Pancreas (tissue), 10 donors: ENCODE measurements around the gene GPR137. TPM values are rescaled to one million over a fixed set of nuclear protein-coding genes. Genes with fewer than 3 reads are reported as not detected.
A peak's percentile ranks its signal among the peaks of the same experiment; 100 is the strongest.

Source experiments
- ATAC-seq, 4 donors: fragments of 200-7000 bp; cut with Tn5 transposase; one replicate each; pipeline versions ENCODE4 v1.8.0 to v1.9.1; 2020; ENCODE audit warnings: mild to moderate bottlenecking in 4 of 4, moderate library complexity in 4 of 4
- DNase-seq, 6 donors: peaks; one replicate each; pipeline ENCODE4 v3.0.0-alpha.2; 2020
- FAIRE-seq: peaks from 2 replicates; lab custom pipeline; 2012; peaks lifted over from hg19 to GRCh38; lab: Jason Lieb, UNC
- H3K27ac ChIP-seq, 4 donors: fragments of 200-600 bp; sonication (generic); 1 replicate in 3 of 4; 2 replicates in 1 of 4; pipeline versions ENCODE4 v1.5.0 to v1.8.0; 2020
- H3K27me3 ChIP-seq, 4 donors: fragments of 200-600 bp; one replicate each; pipeline ENCODE4 v1.8.0; 2021
- H3K36me3 ChIP-seq, 3 donors: fragments of 200-600 bp; sonication (generic) in 1 of 3; one replicate each; pipeline versions ENCODE4 v1.5.0 to v1.8.0; 2020 to 2021
- H3K4me1 ChIP-seq, 3 donors: fragments of 200-600 bp; one replicate each; pipeline ENCODE4 v1.8.0; 2021
- H3K4me3 ChIP-seq, 4 donors: fragments of 200-600 bp; sonication (generic) in 2 of 4; one replicate each; pipeline versions ENCODE4 v1.5.0 to v1.8.0; 2020 to 2021
- H3K9me3 ChIP-seq, 4 donors: fragments of 200-600 bp; one replicate each; pipeline ENCODE4 v1.8.0; 2021
- WGBS, 2 donors: extraction: QIAGEN DNeasy Blood & Tissue Kit; methylation state at CpG; one replicate each; pipeline ENCODE4 v1.1.7; 2013; 5-methylcytosine and 5-hydroxymethylcytosine counted together
- intact Hi-C, 3 donors: fragments of 100-400 bp; cut with DNase I; formaldehyde crosslinking; loops; one replicate each; pipeline versions ENCODE4 v1.11.1 to v1.14.2; 2022
- polyA plus RNA-seq, 2 donors: library from polyadenylated mRNA; stranded (reverse); fragments of 200-250 nt; gene quantifications; one replicate each; pipeline ENCODE4 v1.2.3, GENCODE V29; 2013
- total RNA-seq, 6 donors: library from RNA; stranded (reverse); fragmentation: NEBNext Ultra II Directional in 4 of 6; extraction: Animal tissue kit (Norgen Biotek cat#: 25700) in 4 of 6; gene quantifications; one replicate each; pipeline versions ENCODE4 v1.2.1 to v1.2.4, GENCODE V29; 2021 to 2023
- TF ChIP-seq, protein P1 (sequence below), 4 donors: fragments of 200-600 bp; sonication (generic) in 3 of 4; IDR thresholded peaks; one replicate each; pipeline versions ENCODE4 v1.5.0 to v1.8.0; 2021; ENCODE audit warnings: antibody characterized with exemption in 4 of 4
- donor health status: healthy with polysubstance abuse.
- donor health status: DM: no; HTN: no; CAD: no; lungs with moderate emphysema.
- donor health status: DM: no; HTN: no; CAD: no.
- donor health status: control.
- donor health status: control.
- donor health status: Bipolar disorder and iron deficiency.
- donor health status: DM: yes; HTN: yes; CAD: no.
- donor health status: DM: no; HTN: no; CAD: no.
- donor health status: DM: no; HTN: no; CAD: no.
- donor health status: DM: yes; HTN: yes; CAD: no.

GPR137 gene
- total and polyA plus RNA-seq, 8 donors: 7.1 to 27.9 (median 14.0) TPM

DNA sequence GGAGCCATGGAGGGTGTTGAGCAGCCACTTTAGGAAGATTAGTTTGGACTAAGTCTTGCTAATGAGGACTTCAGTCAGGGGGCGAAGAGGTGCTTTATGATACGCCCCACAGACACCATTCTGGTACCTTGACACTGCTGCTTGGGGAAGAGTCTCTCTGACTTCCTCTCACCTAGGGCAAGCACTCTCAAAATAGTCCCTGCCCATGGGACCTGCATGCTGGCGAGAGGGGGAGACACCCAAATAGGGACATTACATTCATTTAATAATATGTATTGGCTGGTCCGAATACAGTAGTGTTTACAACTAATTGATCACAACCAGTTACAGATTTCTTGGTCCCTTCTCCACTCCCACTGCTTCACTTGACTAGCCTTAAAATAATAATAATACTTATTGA, 10.1 kb downstream of the GPR137 start:
- Histone ChIP-seq H3K27me3 (peaks cover 0 to 23% (median 13%) of the 10 kb centered on the region in 4 donors), H3K27ac (no peak overlapping the region), H3K4me3 (no peak overlapping the region), H3K9me3 (no peaks in the 10 kb centered on the region), H3K36me3 (no peaks in the 10 kb centered on the region), H3K4me1 (peaks cover 10 to 30% (median 18%) of the 10 kb centered on the region in 3 donors)
- WGBS, 2 donors: 90 to 96% methylated on average over 4 of the region's 4 CpGs
- no peak for FAIRE-seq
- no peak for DNase-seq
- intact Hi-C loops: loop anchor here in 2 of 3 donors (10.0 kb wide), 2 partner anchors 91 to 301 kb away; partner anchors contain the start of gene FERMT3 (in 1 of the 2)
- TF ChIP-seq, protein P1, sequence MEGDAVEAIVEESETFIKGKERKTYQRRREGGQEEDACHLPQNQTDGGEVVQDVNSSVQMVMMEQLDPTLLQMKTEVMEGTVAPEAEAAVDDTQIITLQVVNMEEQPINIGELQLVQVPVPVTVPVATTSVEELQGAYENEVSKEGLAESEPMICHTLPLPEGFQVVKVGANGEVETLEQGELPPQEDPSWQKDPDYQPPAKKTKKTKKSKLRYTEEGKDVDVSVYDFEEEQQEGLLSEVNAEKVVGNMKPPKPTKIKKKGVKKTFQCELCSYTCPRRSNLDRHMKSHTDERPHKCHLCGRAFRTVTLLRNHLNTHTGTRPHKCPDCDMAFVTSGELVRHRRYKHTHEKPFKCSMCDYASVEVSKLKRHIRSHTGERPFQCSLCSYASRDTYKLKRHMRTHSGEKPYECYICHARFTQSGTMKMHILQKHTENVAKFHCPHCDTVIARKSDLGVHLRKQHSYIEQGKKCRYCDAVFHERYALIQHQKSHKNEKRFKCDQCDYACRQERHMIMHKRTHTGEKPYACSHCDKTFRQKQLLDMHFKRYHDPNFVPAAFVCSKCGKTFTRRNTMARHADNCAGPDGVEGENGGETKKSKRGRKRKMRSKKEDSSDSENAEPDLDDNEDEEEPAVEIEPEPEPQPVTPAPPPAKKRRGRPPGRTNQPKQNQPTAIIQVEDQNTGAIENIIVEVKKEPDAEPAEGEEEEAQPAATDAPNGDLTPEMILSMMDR (IDR thresholded peaks at IDR 0.05): no peak
- ATAC-seq: no peak

DNA sequence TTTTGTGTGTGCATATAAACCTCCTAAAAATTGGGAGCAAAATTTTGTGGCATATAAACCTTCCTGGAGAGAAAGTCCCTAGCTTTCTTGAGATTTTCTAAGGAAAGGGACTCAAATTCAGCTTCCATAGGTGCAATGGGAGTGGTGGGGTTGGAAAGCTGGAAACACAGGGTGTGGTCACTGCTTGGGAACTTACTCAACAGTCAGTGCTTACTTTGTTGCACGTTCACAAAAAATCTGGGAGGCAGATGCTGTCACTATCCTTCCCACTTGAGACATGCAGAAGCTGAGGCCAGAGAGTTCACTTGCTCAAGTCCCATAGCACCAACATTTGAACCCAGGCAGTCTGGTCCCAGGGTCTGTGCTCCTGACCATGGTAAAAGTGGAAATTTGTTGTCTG, 10.6 kb downstream of the GPR137 start:
- H3K27ac ChIP-seq: no peak overlapping the region
- TF ChIP-seq, protein P1 (IDR thresholded peaks at IDR 0.05): no peak
- H3K4me1 ChIP-seq: peaks cover 11 to 32% (median 18%) of the 10 kb centered on the region in 3 donors
- FAIRE-seq (no peak), ATAC-seq (no peak), DNase-seq (no peak)
- H3K36me3 ChIP-seq: no peaks in the 10 kb centered on the region
- no peaks in the 10 kb centered on the region for H3K9me3 ChIP-seq
- 45 to 61% methylated on average over 1 of the region's 1 CpG for WGBS, 2 donors
- peaks cover 0 to 23% (median 13%) of the 10 kb centered on the region in 4 donors for H3K27me3 ChIP-seq
- H3K4me3 ChIP-seq: no peak overlapping the region
- intact Hi-C loops: loop anchor here in 2 of 3 donors (10.0 kb wide), 2 partner anchors 91 to 301 kb away; partner anchors contain the start of gene FERMT3 (in 1 of the 2)

DNA sequence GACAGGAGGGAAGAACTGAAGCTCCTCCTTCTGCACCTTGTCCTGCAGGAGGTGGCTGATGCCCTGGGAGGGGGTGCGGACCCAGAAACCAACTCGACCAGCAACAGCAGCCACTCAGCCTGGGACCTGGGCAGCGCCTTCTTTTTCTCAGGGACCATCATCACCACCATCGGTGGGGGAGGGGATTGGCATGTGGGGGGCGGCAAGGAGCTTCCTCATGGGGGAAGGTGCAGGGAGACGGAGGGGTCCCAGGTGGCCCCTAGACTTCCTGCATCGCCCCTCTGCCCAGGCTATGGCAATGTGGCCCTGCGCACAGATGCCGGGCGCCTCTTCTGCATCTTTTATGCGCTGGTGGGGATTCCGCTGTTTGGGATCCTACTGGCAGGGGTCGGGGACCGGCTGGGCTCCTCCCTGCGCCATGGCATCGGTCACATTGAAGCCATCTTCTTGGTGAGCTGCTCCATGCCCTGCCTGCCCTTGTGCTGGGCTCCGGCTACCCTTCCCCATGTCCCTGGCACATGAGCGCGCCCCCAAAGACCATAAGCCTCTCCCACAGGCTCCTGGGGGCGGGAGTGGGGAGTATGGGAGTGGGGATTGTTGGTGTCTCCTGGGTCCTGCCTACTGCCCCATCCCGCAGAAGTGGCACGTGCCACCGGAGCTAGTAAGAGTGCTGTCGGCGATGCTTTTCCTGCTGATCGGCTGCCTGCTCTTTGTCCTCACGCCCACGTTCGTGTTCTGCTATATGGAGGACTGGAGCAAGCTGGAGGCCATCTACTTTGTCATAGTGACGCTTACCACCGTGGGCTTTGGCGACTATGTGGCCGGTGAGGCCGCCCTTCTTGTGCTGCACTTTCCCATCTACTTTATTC, 11.4 kb downstream of the GPR137 start:
- Histone ChIP-seq H3K27me3 (peaks cover 0 to 23% (median 13%) of the 10 kb centered on the region in 4 donors), H3K9me3 (no peaks in the 10 kb centered on the region), H3K36me3 (no peaks in the 10 kb centered on the region), H3K27ac (no peak overlapping the region), H3K4me3 (no peak overlapping the region), H3K4me1 (peaks cover 11 to 25% (median 13%) of the 10 kb centered on the region in 3 donors)
- FAIRE-seq: no peak
- TF ChIP-seq, protein P1 (IDR thresholded peaks at IDR 0.05): no peak
- no peak for DNase-seq
- WGBS, 2 donors: 22 to 27% methylated on average over 27 to 34 of the region's 34 CpGs
- ATAC-seq: no peak
- intact Hi-C loops: loop anchor here in 2 of 3 donors (10.0 kb wide), 2 partner anchors 92 to 302 kb away; partner anchors contain the start of gene FERMT3 (in 1 of the 2)

DNA sequence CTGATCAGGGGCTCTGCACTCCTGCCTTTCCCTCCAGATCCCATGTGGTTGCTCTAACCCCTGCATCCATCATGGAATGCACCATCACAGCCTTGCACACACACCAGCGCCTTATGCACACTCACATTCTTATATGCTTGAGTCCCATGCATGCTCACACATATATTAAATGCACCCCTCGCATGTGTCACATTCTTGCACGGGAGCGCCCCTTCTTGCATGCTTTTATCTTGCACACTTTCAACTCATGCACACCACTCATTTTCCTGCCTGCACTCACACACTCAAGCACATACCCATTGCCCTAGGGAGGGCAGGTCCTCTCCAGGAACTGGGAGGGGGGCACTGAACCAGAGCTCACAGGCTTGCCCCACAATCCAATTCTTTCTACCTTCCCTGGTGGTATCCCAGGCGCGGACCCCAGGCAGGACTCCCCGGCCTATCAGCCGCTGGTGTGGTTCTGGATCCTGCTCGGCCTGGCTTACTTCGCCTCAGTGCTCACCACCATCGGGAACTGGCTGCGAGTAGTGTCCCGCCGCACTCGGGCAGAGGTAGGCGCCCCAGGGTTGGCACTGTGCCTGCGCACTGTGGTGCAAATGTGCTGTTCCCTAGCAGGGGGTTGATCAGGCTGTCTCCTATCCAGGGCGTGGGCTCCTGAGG, 12.2 kb downstream of the GPR137 start:
- 46 to 55% methylated on average over 18 of the region's 18 CpGs for WGBS, 2 donors
- intact Hi-C loops: loop anchor here in 2 of 3 donors (10.0 kb wide), 2 partner anchors 93 to 303 kb away; partner anchors contain the start of gene FERMT3 (in 1 of the 2)
- ATAC-seq (no peak), DNase-seq (peak in 2 of 6 donors; percentile 61 to 80), FAIRE-seq (no peak)
- Histone ChIP-seq H3K27me3 (peaks cover 0 to 21% (median 11%) of the 10 kb centered on the region in 4 donors), H3K4me3 (no peak overlapping the region), H3K4me1 (peaks cover 10 to 21% (median 11%) of the 10 kb centered on the region in 3 donors), H3K27ac (no peak overlapping the region), H3K36me3 (no peaks in the 10 kb centered on the region), H3K9me3 (no peaks in the 10 kb centered on the region)
- TF ChIP-seq, protein P1 (IDR thresholded peaks at IDR 0.05): no peak
